ENCODE measurements around the gene RRAGC.

RRAGC gene

GRCh38 chr1:38859561-38860453, at the start of gene RRAGC:
RRAGC (minus strand) TSS chr1:38859772; CDS start chr1:38859646, 126 bp downstream.
- peak; percentile 98 for DNase-seq (ENCODE audit: low spot score)

- DNase-seq (ENCODE audit: low spot score): no peak
These were observed 49.2 kb upstream of the RRAGC start for GRCh38 chr1:38908821-38909220.

GRCh38 chr1:38905985-38906384, 46.4 kb upstream of the RRAGC start:
- no peak for DNase-seq (ENCODE audit: low spot score)

- DNase-seq (ENCODE audit: low spot score): no peak
These were observed 40.0 kb upstream of the RRAGC start for GRCh38 chr1:38899560-38899959.

GRCh38 chr1:38898653-38899230, 39.2 kb upstream of the RRAGC start:
- DNase-seq (ENCODE audit: low spot score): peak; percentile 26

- no peak for DNase-seq (ENCODE audit: low spot score)
These were observed 36.6 kb upstream of the RRAGC start for GRCh38 chr1:38896169-38896568.

- no peak for DNase-seq (ENCODE audit: low spot score)
These were observed 33.4 kb upstream of the RRAGC start for GRCh38 chr1:38892976-38893375.

- DNase-seq (ENCODE audit: low spot score): peak; percentile 19
These were observed 32.2 kb upstream of the RRAGC start for GRCh38 chr1:38891753-38892152.

GRCh38 chr1:38889589-38889988, 30.0 kb upstream of the RRAGC start:
- no peak for DNase-seq (ENCODE audit: low spot score)

- no peak for DNase-seq (ENCODE audit: low spot score)
These were observed 29.1 kb upstream of the RRAGC start for GRCh38 chr1:38888423-38889333.

- DNase-seq (ENCODE audit: low spot score): no peak
These were observed 25.5 kb upstream of the RRAGC start for GRCh38 chr1:38885092-38885491.

GRCh38 chr1:38881487-38881886, 21.9 kb upstream of the RRAGC start, which contains the start of gene GJA9:
GJA9 (minus strand) TSS chr1:38881587; CDS start chr1:38876098, 5,489 bp downstream.
- no peak for DNase-seq (ENCODE audit: low spot score)

- no peak for DNase-seq (ENCODE audit: low spot score)
These were observed 16.2 kb upstream of the RRAGC start for GRCh38 chr1:38875811-38876210.

GRCh38 chr1:38873027-38873969, 13.7 kb upstream of the RRAGC start, which contains the start of gene MYCBP:
MYCBP (minus strand) TSS chr1:38873348; CDS start chr1:38873305, 43 bp downstream.
- DNase-seq (ENCODE audit: low spot score): peak; percentile 97

GRCh38 chr1:38872401-38873026, 12.9 kb upstream of the RRAGC start:
- DNase-seq (ENCODE audit: low spot score): peak; percentile 28

- DNase-seq (ENCODE audit: low spot score): no peak
These were observed 11.4 kb upstream of the RRAGC start for GRCh38 chr1:38870996-38871395.

GRCh38 chr1:38867208-38867607, 7.6 kb upstream of the RRAGC start:
- no peak for DNase-seq (ENCODE audit: low spot score)

- no peak for DNase-seq (ENCODE audit: low spot score)
These were observed 5.6 kb upstream of the RRAGC start for GRCh38 chr1:38865112-38865715.

- no peak for DNase-seq (ENCODE audit: low spot score)
These were observed 853 bp upstream of the RRAGC start for GRCh38 chr1:38860454-38860795.
